ENCODE data around the gene TMCO2. TPM values are rescaled to one million over a fixed set of nuclear protein-coding genes. Genes with fewer than 3 reads are reported as not detected.

Gene TMCO2
- total RNA-seq, 1 experiment from 2014 or later = not detected

- CTCF ChIA-PET = no interaction called here
Measured at GRCh38 chr1:40258445-40258769, 10.7 kb downstream of the TMCO2 start.

GRCh38 chr1:40264354-40264781 is 16.6 kb downstream of the TMCO2 start:
- H3K27ac Mint-ChIP-seq (ENCODE audit: low read depth, unreplicated experiment) = no peak overlapping the region

More at GRCh38 chr1:40258445-40258769, 10.7 kb downstream of the TMCO2 start:
- peaks cover 22% of the 10 kb centered on the region for H3K4me1 Mint-ChIP-seq (ENCODE audit: insufficient read depth, unreplicated experiment)
- no peak for DNase-seq (ENCODE audit: unreplicated experiment)
- H3K36me3 Mint-ChIP-seq (ENCODE audit: insufficient read depth, unreplicated experiment) = peaks cover 45% of the 10 kb centered on the region
- H3K9me3 Mint-ChIP-seq (ENCODE audit: unreplicated experiment) = no peaks in the 10 kb centered on the region
- BruUV-seq (replicated peaks) = TSS peak; percentile 61
- no peak for TF ChIP-seq CTCF (IDR thresholded peaks at IDR 0.05; ENCODE audit: unreplicated experiment)
- H3K27me3 Mint-ChIP-seq (ENCODE audit: insufficient read depth, unreplicated experiment) = no peaks in the 10 kb centered on the region
- H3K27ac Mint-ChIP-seq (ENCODE audit: low read depth, unreplicated experiment) = peak overlapping the region; percentile 99
- intact Hi-C loops (cut with micrococcal nuclease) = loop anchor here (5.0 kb wide), 1 partner anchor 96 kb away; the partner anchor contains the start of gene RLF
- POLR2A ChIA-PET = interaction anchor here (0.6 to 4.1 kb wide), 10 partner anchors 8 to 230 kb away, joined by 3 to 30 read pairs (median 4); partner anchors contain the start of genes CAP1 and RLF
- peak overlapping the region; percentile 91 for H3K4me3 Mint-ChIP-seq (ENCODE audit: unreplicated experiment)

DNA sequence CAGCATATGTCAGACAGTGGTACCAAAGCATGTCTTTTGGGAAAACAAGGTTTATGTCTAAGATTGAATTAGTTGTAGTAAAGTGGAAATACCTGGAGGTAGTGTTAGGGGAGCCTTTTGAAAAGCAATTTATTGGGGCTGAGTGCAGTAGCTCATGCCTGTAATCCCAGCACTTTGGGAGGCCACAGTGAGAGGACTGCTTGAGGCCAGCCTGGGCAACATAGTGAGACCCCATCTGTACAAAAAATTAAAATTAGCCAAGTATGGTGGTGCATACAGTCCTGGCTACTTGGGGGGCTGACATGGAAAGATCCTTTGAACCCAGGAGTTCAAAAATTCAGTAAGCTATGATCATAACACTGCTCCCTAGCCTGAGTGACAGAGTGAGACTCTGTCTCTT is 17.6 kb downstream of the TMCO2 start:
- POLR2A ChIA-PET = no interaction called here
- no peak for TF ChIP-seq CTCF (IDR thresholded peaks at IDR 0.05; ENCODE audit: unreplicated experiment)
- intact Hi-C loops (cut with micrococcal nuclease) = no loop called here
- Mint-ChIP-seq H3K4me3 (ENCODE audit: unreplicated experiment) (no peak overlapping the region), H3K27ac (ENCODE audit: low read depth, unreplicated experiment) (no peak overlapping the region), H3K4me1 (ENCODE audit: insufficient read depth, unreplicated experiment) (peaks cover 18% of the 10 kb centered on the region), H3K27me3 (ENCODE audit: insufficient read depth, unreplicated experiment) (no peaks in the 10 kb centered on the region), H3K9me3 (ENCODE audit: unreplicated experiment) (no peaks in the 10 kb centered on the region), H3K36me3 (ENCODE audit: insufficient read depth, unreplicated experiment) (peaks cover 80% of the 10 kb centered on the region)
- DNase-seq (ENCODE audit: unreplicated experiment) = no peak
- BruUV-seq (replicated peaks) = no TSS peak
- CTCF ChIA-PET = interaction anchor here (1.5 to 3.1 kb wide), 2 partner anchors 113 to 139 kb away, joined by 3 to 14 read pairs; no protein-coding TSS in a partner anchor

More at GRCh38 chr1:40264354-40264781, 16.6 kb downstream of the TMCO2 start:
- POLR2A ChIA-PET = no interaction called here
- intact Hi-C loops (cut with micrococcal nuclease) = no loop called here
- no TSS peak for BruUV-seq (replicated peaks)
- H3K27me3 Mint-ChIP-seq (ENCODE audit: insufficient read depth, unreplicated experiment) = no peaks in the 10 kb centered on the region
- H3K4me1 Mint-ChIP-seq (ENCODE audit: insufficient read depth, unreplicated experiment) = peaks cover 18% of the 10 kb centered on the region
- no peak for TF ChIP-seq CTCF (IDR thresholded peaks at IDR 0.05; ENCODE audit: unreplicated experiment)
- CTCF ChIA-PET = no interaction called here
- DNase-seq (ENCODE audit: unreplicated experiment) = no peak
- no peaks in the 10 kb centered on the region for H3K9me3 Mint-ChIP-seq (ENCODE audit: unreplicated experiment)
- H3K36me3 Mint-ChIP-seq (ENCODE audit: insufficient read depth, unreplicated experiment) = peaks cover 81% of the 10 kb centered on the region
- no peak overlapping the region for H3K4me3 Mint-ChIP-seq (ENCODE audit: unreplicated experiment)

DNA sequence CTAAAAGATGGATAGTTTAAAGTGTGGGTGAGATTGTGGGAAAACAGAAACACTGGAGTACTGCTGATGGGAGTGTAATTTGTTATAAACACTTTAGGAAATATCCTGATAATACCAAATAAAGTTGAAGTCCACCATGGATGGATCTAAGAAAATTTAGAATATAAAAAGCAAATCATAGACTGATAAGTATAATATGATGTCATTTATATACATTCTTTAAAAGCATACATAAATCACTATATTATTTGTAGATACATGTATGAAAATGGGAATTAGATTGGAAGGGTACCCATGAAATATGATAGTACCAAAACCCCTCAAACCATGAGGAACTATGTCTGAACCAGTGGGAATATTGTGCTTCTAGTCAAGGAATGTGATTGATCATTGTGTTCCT is 18.2 kb downstream of the TMCO2 start:
- ChIA-PET POLR2A (interaction anchor here (1.1 kb wide), 1 partner anchor 8 kb away, joined by 7 read pairs; the partner anchor contains the start of gene ZMPSTE24), CTCF (interaction anchor here (1.5 to 3.1 kb wide), 2 partner anchors 113 to 138 kb away, joined by 3 to 14 read pairs; no protein-coding TSS in a partner anchor)
- no peak for TF ChIP-seq CTCF (IDR thresholded peaks at IDR 0.05; ENCODE audit: unreplicated experiment)
- intact Hi-C loops (cut with micrococcal nuclease) = no loop called here
- H3K4me3 Mint-ChIP-seq (ENCODE audit: unreplicated experiment) = no peak overlapping the region
- peaks cover 18% of the 10 kb centered on the region for H3K4me1 Mint-ChIP-seq (ENCODE audit: insufficient read depth, unreplicated experiment)
- no peaks in the 10 kb centered on the region for H3K9me3 Mint-ChIP-seq (ENCODE audit: unreplicated experiment)
- H3K36me3 Mint-ChIP-seq (ENCODE audit: insufficient read depth, unreplicated experiment) = peaks cover 82% of the 10 kb centered on the region
- no peaks in the 10 kb centered on the region for H3K27me3 Mint-ChIP-seq (ENCODE audit: insufficient read depth, unreplicated experiment)
- BruUV-seq (replicated peaks) = no TSS peak
- H3K27ac Mint-ChIP-seq (ENCODE audit: low read depth, unreplicated experiment) = no peak overlapping the region
- DNase-seq (ENCODE audit: unreplicated experiment) = no peak

Measured in MCF 10A (cell line).